ENCODE data around the gene PPP1R14D. TPM values are rescaled to one million over a fixed set of nuclear protein-coding genes. Genes with fewer than 3 reads are reported as not detected.

PPP1R14D gene
- total RNA-seq, 4 donors from 2014 or later: 0.68 TPM; not detected in 3

GRCh38 chr15:40853241-40853890, 24.9 kb upstream of the PPP1R14D start:
- Histone ChIP-seq H3K9me3 (no peaks in the 10 kb centered on the region), H3K4me3 (no peak overlapping the region), H3K36me3 (peaks cover 0 to 89% (median 12%) of the 10 kb centered on the region in 3 donors), H3K27ac (no peak overlapping the region), H3K4me1 (peaks cover 13 to 33% (median 15%) of the 10 kb centered on the region in 3 donors), H3K27me3 (no peaks in the 10 kb centered on the region)
- TF ChIP-seq POLR2A (IDR thresholded peaks at IDR 0.05) (no peak), CTCF (IDR thresholded peaks at IDR 0.05) (no peak)
- intact Hi-C loops (cut with DNase I): no loop called here
- 100% methylated on average over 2 of the region's 16 CpGs; no CpG with 5 or more reads in 1 of the 2 donors for WGBS, 2 donors
- DNase-seq: no peak

GRCh38 chr15:40852529-40852928, 24.0 kb upstream of the PPP1R14D start:
- no peak for DNase-seq
- Histone ChIP-seq H3K27ac (no peak overlapping the region), H3K36me3 (peaks cover 0 to 96% (median 12%) of the 10 kb centered on the region in 3 donors), H3K9me3 (no peaks in the 10 kb centered on the region), H3K27me3 (no peaks in the 10 kb centered on the region), H3K4me1 (peaks cover 9 to 33% (median 13%) of the 10 kb centered on the region in 3 donors), H3K4me3 (no peak overlapping the region)
- TF ChIP-seq CTCF (IDR thresholded peaks at IDR 0.05) (no peak), POLR2A (IDR thresholded peaks at IDR 0.05) (no peak)
- intact Hi-C loops (cut with DNase I): no loop called here
- 91 to 93% methylated on average over 3 to 5 of the region's 5 CpGs for WGBS, 2 donors

GRCh38 chr15:40850576-40851112, 22.1 kb upstream of the PPP1R14D start:
- no peak for TF ChIP-seq POLR2A (IDR thresholded peaks at IDR 0.05)
- no peak for TF ChIP-seq CTCF (IDR thresholded peaks at IDR 0.05)
- intact Hi-C loops (cut with DNase I): no loop called here
- Histone ChIP-seq H3K4me1 (peaks cover 8 to 33% (median 17%) of the 10 kb centered on the region in 3 donors), H3K9me3 (no peaks in the 10 kb centered on the region), H3K27me3 (peaks cover 0 to 10% (median 0%) of the 10 kb centered on the region in 4 donors), H3K4me3 (no peak overlapping the region), H3K36me3 (peaks cover 0 to 80% (median 12%) of the 10 kb centered on the region in 3 donors), H3K27ac (no peak overlapping the region)
- no peak for DNase-seq
- WGBS, 2 donors: 82 to 92% methylated on average over 8 of the region's 8 CpGs

DNA sequence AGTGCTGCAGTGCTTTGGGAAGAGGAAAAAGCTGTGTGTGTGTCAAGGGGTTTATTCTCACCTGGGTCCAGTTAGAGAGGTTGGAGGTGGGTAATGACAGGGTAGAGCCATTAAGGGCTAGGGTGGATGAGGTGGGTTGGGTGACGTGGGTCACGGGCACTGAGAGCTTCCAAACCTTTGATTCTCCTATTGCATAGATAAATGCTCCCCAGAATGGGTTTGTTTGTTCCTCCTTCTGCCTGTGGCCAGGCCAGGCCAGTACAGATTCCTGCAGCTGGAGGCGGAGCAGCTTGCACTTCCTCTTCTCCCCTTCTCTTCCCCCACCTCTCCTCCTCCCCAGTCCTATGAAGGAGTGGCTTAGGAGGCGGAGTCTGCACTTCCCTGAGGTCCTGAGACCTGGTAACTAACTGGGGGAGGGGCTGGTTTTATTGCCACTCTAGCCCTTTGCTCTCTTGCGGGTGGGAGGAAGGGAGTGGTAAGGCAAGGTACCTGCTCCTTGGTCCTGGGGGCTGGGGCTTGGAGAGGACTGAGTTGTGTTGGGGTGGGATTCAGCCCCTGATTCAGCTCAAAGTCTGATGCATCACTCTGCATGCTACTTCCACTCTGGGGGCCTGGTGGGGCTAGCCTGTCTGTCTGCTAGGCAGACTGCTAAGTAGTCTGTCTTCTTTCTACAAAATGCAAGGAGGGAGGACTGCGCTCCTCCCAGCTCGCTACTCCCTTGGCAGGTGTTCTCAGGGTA, 18.9 kb upstream of the PPP1R14D start:
- peak overlapping the region; percentile 80 to 97 (median 93) for H3K27ac ChIP-seq
- no peak for DNase-seq
- peak overlapping the region; percentile 59 to 80 (median 72) for H3K4me3 ChIP-seq
- no peaks in the 10 kb centered on the region for H3K9me3 ChIP-seq
- WGBS, 2 donors: 50 to 51% methylated on average over 6 of the region's 7 CpGs
- intact Hi-C loops (cut with DNase I): no loop called here
- TF ChIP-seq CTCF (IDR thresholded peaks at IDR 0.05) (peak in 3 of 6 experiments; percentile 21 to 39 (median 22)), POLR2A (IDR thresholded peaks at IDR 0.05) (peak in 2 of 4 donors; percentile 7 to 37)
- H3K4me1 ChIP-seq: peaks cover 14 to 61% (median 23%) of the 10 kb centered on the region in 3 donors
- H3K36me3 ChIP-seq: peaks cover 0 to 48% (median 0%) of the 10 kb centered on the region in 3 donors
- peaks cover 0 to 34% (median 0%) of the 10 kb centered on the region in 4 donors for H3K27me3 ChIP-seq

- H3K27me3 ChIP-seq: peaks cover 0 to 34% (median 0%) of the 10 kb centered on the region in 4 donors
- H3K36me3 ChIP-seq: peaks cover 0 to 42% (median 0%) of the 10 kb centered on the region in 3 donors
- intact Hi-C loops (cut with DNase I): no loop called here
- H3K4me1 ChIP-seq: peaks cover 16 to 66% (median 29%) of the 10 kb centered on the region in 3 donors
- peak overlapping the region; percentile 59 to 80 (median 72) for H3K4me3 ChIP-seq
- no peak for TF ChIP-seq CTCF (IDR thresholded peaks at IDR 0.05)
- no peak for TF ChIP-seq POLR2A (IDR thresholded peaks at IDR 0.05)
- no peak for DNase-seq
- H3K9me3 ChIP-seq: no peaks in the 10 kb centered on the region
- peak overlapping the region; percentile 80 to 97 (median 93) for H3K27ac ChIP-seq
Measured at GRCh38 chr15:40846841-40847222, 18.3 kb upstream of the PPP1R14D start.
